Ovary (tissue), 9 donors: ENCODE results near the gene RAF1. TPM values are rescaled to one million over a fixed set of nuclear protein-coding genes. Genes with fewer than 3 reads are reported as not detected.

ENCODE experiments used
- DNase-seq, 5 donors: peaks; one replicate each; pipeline ENCODE4 v3.0.0-alpha.2; 2019 to 2020
- H3K27ac ChIP-seq, 2 donors: fragments of 200-600 bp; one replicate each; pipeline versions ENCODE4 v1.5.1 to v1.8.0; 2019 to 2022
- H3K27me3 ChIP-seq: fragments of 200-600 bp; one replicate; pipeline ENCODE4 v1.8.0; 2022
- H3K36me3 ChIP-seq: fragments of 200-600 bp; sonication (generic); one replicate; pipeline ENCODE4 v1.5.1; 2019
- H3K4me1 ChIP-seq: one replicate; pipeline ENCODE4 v1.8.1; 2013; ENCODE audit warnings: mild to moderate bottlenecking, moderate library complexity; ENCODE audit not compliant: insufficient read depth
- H3K4me3 ChIP-seq: fragments of 200-600 bp; sonication (generic); one replicate; pipeline ENCODE4 v1.5.1; 2017
- H3K9me3 ChIP-seq, 2 donors: fragments of 200-600 bp in 1 of 2; sonication (generic) in 1 of 2; one replicate each; pipeline versions ENCODE4 v1.5.1 to v1.8.1; 2013 to 2019; ENCODE audit warnings: mild to moderate bottlenecking in 1 of 2, moderate library complexity in 1 of 2
- CTCF ChIP-seq, 3 donors: fragments of 450-650 bp in 2 of 3; fragments of 200-600 bp in 1 of 3; IDR thresholded peaks; one replicate each; pipeline versions ENCODE4 v1.5.1 to v1.8.0; 2016 to 2022; ENCODE audit warnings: antibody characterized with exemption in 3 of 3, mild to moderate bottlenecking in 1 of 3
- EP300 ChIP-seq: sonication (generic); formaldehyde crosslinking; IDR thresholded peaks from one replicate; pipeline ENCODE4 v1.6.1; 2017; ENCODE audit warnings: antibody characterized with exemption
- POLR2A ChIP-seq: fragments of 450-650 bp; IDR thresholded peaks from one replicate; pipeline ENCODE4 v1.6.1; 2017; ENCODE audit warnings: antibody characterized with exemption, mild to moderate bottlenecking, moderate library complexity
- WGBS, 3 donors: extraction: QIAGEN DNeasy Blood & Tissue Kit in 1 of 3; methylation state at CpG; one replicate each; pipeline versions ENCODE4 v1.1.5 to v1.1.7; 2013 to 2017; 5-methylcytosine and 5-hydroxymethylcytosine counted together
- intact Hi-C, 4 donors: fragments of 100-400 bp; cut with DNase I; formaldehyde crosslinking; loops; one replicate each; pipeline versions ENCODE4 v1.11.0 to v1.15.1; 2022 to 2023
- polyA plus RNA-seq, 2 donors: library from polyadenylated mRNA; stranded (reverse); fragments of 200-250 nt in 1 of 2; fragments of 350-450 nt in 1 of 2; fragmentation: Illumina TruSeq in 1 of 2; extraction: RNeasy Lipid Tissue Mini Kit (QIAGEN cat#74804) in 1 of 2; gene quantifications; one replicate each; pipeline ENCODE4 v1.2.3, GENCODE V29; 2013 to 2014
- total RNA-seq, 7 donors: library from RNA; depleted of rRNA in 2 of 7; stranded (reverse); fragments of >200 nt in 2 of 7; fragmentation: NEBNext Ultra II Directional in 3 of 7; extraction: Animal tissue kit (Norgen Biotek cat#: 25700) in 3 of 7; gene quantifications; one replicate each; pipeline versions ENCODE4 v1.1.0 to v1.2.4, GENCODE V29; 2016 to 2023
- donor health status: DM: no; HTN: no; CAD: no; lungs with moderate emphysema.
- donor health status: DM: no; HTN: no; CAD: no.
- donor health status: Bipolar disorder and iron deficiency.
- donor health status: DM: yes; HTN: yes; CAD: no.
- donor health status: DM: no; HTN: no; CAD: no.
- donor health status: DM: yes; HTN: yes; CAD: no.

The RAF1 gene
- total and polyA plus RNA-seq, 9 donors, result 62.1 to 106 (median 78.8) TPM

- Histone ChIP-seq H3K9me3 (no peaks in the 10 kb centered on the region), H3K4me1 (no peaks in the 10 kb centered on the region), H3K36me3 (no peaks in the 10 kb centered on the region), H3K27me3 (no peaks in the 10 kb centered on the region), H3K27ac (no peak overlapping the region), H3K4me3 (no peak overlapping the region)
- intact Hi-C loops, result no loop called here
- WGBS, 3 donors, result 47 to 62% (median 51%) methylated on average over 4 of the region's 4 CpGs
- DNase-seq, result no peak
- TF ChIP-seq EP300 (no peak), POLR2A (no peak), CTCF (IDR thresholded peaks at IDR 0.05) (no peak)
These were observed 50.7 kb downstream of the RAF1 start for GRCh38 chr3:12613250-12613649.

- no peaks in the 10 kb centered on the region for H3K27me3 ChIP-seq
- intact Hi-C loops, result no loop called here
- 89 to 94% (median 93%) methylated on average over 6 of the region's 6 CpGs for WGBS, 3 donors
- no peak for DNase-seq
- no peaks in the 10 kb centered on the region for H3K36me3 ChIP-seq
- no peak overlapping the region for H3K27ac ChIP-seq
- H3K9me3 ChIP-seq, result no peaks in the 10 kb centered on the region
- H3K4me3 ChIP-seq, result no peak overlapping the region
- H3K4me1 ChIP-seq, result no peaks in the 10 kb centered on the region
- TF ChIP-seq POLR2A (no peak), EP300 (no peak), CTCF (IDR thresholded peaks at IDR 0.05) (no peak)
These were observed 51.2 kb downstream of the RAF1 start for GRCh38 chr3:12612514-12613226.

GRCh38 chr3:12611117-12611516, 52.8 kb downstream of the RAF1 start:
- H3K27me3 ChIP-seq, result no peaks in the 10 kb centered on the region
- H3K9me3 ChIP-seq, result no peaks in the 10 kb centered on the region
- H3K4me3 ChIP-seq, result no peak overlapping the region
- no peak for TF ChIP-seq POLR2A
- no peak for TF ChIP-seq CTCF (IDR thresholded peaks at IDR 0.05)
- no peak for TF ChIP-seq EP300
- intact Hi-C loops, result no loop called here
- 73 to 77% (median 75%) methylated on average over 5 of the region's 5 CpGs for whole genome bisulfite sequencing, 3 donors
- no peak for DNase-seq
- no peaks in the 10 kb centered on the region for H3K4me1 ChIP-seq
- no peaks in the 10 kb centered on the region for H3K36me3 ChIP-seq
- H3K27ac ChIP-seq, result no peak overlapping the region

GRCh38 chr3:12608376-12608775, 55.5 kb downstream of the RAF1 start:
- WGBS, 3 donors, result 95 to 100% (median 96%) methylated on average over 1 of the region's 1 CpG
- intact Hi-C loops, result no loop called here
- H3K4me3 ChIP-seq, result no peak overlapping the region
- no peaks in the 10 kb centered on the region for H3K9me3 ChIP-seq
- H3K27ac ChIP-seq, result no peak overlapping the region
- no peaks in the 10 kb centered on the region for H3K4me1 ChIP-seq
- no peak for TF ChIP-seq CTCF (IDR thresholded peaks at IDR 0.05)
- no peak for DNase-seq
- H3K27me3 ChIP-seq, result no peaks in the 10 kb centered on the region
- H3K36me3 ChIP-seq, result no peaks in the 10 kb centered on the region
